DND-41 (cell line): Measurements from ENCODE around the gene GLTP.

ENCODE experiments used
- CTCF ChIP-seq: IDR thresholded peaks from 2 replicates; pipeline ENCODE4 v1.5.1; 2012; ENCODE audit warnings: borderline replicate concordance, low read length, moderate library complexity, mild to moderate bottlenecking; ENCODE audit not compliant: poor library complexity, severe bottlenecking; ENCODE audit errors: extremely low read depth
- EZH2 ChIP-seq: IDR thresholded peaks from 3 replicates; pipeline ENCODE4 v1.6.1; 2012; ENCODE audit warnings: borderline replicate concordance, low read depth, mild to moderate bottlenecking, moderate library complexity, low read length, inconsistent platforms; ENCODE audit not compliant: severe bottlenecking

DNA sequence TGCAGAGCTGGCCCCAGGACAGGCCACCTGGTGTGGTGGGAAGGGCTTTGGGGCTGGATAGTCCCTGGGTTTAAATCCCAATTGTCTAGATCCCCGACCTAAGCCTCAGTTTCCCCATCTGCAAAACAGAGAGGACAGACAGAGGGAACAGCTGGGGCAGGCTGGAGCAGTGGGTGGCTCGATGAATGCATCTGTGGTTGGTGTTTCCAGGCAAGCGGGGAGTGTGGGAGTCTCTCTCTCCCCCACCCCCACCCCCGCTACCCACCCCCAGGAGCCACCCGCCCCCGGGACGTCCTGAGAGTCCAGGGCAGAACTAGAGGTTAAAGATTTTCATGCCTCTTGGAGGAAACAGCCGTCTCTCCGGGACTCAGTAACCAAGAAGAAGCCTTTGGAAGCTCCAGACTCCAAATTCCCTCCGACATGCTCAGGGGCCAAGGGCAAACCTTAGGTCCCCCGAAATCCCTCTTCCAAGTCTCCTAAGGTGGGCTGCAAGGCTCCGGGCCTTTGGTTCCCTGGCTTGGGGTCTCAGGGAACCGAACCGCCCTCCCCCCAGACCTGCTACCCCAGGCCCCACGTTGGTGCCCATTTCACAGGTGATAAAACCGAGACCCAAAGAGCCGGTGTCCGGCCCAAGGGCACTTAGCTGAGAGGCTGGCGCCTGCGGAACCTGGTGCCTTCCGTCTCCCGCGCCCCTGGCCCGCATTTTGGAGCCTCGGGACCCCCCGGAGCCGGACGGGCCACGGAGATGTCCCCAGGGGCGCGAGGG, 47.6 kb downstream of the GLTP start:
- TF ChIP-seq CTCF (no peak), EZH2 (no peak)
